Measurements from ENCODE around the gene NTSR1.
"Not testable (repeated sequence)": the region's sequence is repeated elsewhere in the genome, so short reads cannot be mapped to it uniquely, and the experiment has no call there.

Gene NTSR1

DNA sequence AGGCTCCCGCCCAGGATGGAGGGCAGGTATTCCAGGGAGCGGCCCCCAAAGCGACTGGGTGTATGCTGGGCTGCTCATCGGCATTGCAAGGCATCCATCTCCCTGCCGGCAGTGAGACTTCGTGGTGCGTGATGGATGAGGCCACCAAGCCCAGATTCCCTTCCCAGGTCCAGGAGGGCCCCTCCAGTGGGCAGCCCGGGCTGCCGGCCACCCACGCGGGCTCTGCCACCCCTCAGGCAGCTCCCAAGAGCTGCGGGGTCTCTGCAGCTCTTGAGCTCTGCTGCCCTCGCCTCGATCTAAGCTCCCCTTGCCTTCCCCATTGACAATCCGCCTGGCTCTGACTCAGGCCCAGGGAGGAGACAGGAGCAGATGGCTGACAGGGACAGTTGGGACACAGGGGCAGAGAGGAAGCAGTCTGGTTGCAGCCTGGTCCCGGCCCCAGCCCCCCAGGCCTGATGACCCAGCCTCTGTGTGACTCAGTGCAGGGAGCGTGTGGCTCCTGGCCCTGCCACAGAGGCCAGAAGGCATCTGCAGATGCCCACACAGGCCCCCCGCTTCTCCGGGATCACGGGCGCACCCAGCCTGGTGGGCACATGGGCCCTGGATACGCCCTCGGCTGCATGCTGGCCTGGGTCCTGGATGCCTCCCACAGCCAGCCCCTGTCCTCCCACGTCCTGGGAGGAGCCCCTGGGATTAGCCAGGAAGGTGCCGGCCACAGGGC lies 33.3 kb upstream of the NTSR1 start:
- DNase-seq = no peak

DNA sequence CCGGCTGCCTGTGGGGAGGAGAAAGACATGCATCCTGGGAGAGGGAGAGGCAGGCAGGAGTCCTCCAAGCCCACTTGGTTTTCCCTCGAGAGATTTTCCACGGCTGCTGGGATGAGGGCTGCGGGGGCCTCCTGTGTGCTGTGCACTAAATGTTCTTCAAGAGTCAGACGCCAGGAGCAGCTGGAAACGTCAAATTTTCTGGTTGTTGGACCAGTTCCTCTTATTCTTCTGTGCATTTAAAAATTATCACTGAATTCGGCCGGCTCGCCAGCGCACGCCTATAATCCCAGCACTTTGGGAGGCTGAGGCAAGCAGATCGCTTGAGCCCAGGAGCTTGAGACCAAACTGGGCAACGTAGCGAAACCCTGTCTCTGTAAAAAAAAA lies 32.8 kb upstream of the NTSR1 start:
- no peak for DNase-seq

- DNase-seq = no peak
Observed at GRCh38 chr20:62676976-62677375, 31.7 kb upstream of the NTSR1 start.

DNA sequence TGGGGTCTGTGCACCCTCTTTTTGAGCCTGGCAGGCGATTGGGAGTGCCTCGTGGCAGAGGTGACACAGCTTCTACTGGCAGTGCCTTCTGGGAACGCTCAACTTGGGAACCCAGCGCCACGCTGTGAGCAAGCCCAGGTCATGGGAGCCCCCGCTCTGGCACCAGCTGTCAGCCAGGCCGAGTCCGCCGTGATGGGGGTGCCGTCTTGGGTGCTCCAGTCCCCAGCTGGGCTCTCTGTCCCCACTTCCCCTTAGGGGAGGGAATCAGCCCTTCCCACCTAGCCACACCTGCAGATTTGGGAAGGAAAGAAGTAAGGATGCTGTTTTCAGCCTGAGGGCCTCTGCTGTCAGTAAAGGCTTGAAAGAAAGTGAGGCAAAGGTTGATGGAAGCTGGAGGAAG lies 31.0 kb upstream of the NTSR1 start:
- DNase-seq = no peak

GRCh38 chr20:62678553-62678952 lies 30.1 kb upstream of the NTSR1 start:
- DNase-seq = no peak

- DNase-seq = no peak
Observed at GRCh38 chr20:62679978-62680589, 28.6 kb upstream of the NTSR1 start.

DNA sequence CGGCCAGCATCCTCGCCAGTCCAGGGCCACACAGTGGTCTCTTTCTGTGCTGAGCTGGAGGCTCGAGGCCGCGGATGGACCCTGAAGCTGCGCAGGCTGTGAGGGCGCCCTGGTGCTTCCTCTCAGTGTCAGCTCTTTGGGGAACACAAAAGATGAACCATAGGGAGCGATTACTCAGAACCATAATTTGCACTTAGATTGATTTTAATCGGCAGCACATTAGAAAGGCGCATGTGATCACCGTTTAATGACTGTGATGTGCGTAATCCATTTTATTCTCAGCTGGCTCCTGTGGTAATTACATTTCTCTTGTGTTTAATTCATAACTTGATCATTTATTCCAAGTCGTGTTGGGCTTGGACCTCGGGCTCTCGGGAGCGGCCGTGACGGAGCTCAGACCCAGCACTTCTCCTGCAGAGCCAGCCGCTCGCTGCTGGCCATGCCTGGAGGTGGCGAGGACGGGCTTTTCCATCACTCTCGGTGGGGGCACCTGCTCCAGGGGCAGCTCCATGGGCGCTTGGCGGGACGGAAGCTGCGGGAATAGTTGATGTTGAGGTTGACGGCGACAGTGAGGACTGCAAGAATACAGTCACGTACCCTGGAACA lies 25.6 kb upstream of the NTSR1 start:
- no peak for DNase-seq

DNA sequence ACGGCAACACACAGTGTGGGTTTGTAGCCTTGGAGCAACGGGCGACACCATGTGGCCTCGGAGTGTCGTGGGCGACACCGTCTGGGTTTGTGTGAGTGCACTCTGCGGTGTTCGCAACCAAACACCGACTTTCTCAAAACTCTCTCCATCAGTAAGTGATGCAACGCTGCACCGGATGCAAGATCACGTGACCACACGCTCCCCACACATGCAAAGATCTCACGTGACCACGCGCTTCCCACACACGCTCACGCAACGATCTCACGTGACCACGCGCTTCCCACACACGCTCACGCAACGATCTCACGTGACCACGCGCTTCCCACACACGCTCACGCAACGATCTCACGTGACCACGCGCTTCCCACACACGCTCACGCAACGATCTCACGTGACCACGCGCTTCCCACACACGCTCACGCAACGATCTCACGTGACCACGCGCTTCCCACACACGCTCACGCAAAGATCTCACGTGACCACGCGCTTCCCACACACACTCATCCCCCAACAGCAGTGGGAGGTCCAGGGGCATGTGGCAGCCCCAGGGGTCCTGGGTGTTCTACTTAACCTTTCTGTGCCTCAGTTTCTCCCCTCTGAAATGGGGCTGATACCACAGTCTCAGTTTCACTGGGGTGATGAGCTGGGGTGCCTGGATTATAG lies 24.8 kb upstream of the NTSR1 start:
- DNase-seq = not testable (repeated sequence)

DNA sequence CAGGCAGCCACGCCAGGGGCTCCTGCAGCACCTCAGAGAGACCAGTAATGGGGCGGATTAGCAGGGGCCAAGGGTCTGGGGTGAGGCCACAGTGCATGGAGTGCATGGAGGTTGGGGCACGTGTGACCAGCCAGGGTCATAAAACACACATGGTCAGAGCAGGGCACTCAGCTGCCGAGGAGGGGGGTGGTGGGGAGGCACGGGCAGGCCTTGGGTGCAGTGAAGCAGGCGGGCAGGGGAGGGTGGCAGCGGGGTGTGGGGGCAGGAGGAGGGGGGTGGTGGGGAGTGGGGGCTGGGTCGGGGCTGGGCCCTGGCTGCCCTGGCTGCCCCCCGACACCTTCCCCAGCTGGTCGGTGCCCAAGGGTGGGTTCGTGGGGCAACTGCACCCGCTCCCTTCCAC lies 23.7 kb upstream of the NTSR1 start:
- no peak for DNase-seq

DNA sequence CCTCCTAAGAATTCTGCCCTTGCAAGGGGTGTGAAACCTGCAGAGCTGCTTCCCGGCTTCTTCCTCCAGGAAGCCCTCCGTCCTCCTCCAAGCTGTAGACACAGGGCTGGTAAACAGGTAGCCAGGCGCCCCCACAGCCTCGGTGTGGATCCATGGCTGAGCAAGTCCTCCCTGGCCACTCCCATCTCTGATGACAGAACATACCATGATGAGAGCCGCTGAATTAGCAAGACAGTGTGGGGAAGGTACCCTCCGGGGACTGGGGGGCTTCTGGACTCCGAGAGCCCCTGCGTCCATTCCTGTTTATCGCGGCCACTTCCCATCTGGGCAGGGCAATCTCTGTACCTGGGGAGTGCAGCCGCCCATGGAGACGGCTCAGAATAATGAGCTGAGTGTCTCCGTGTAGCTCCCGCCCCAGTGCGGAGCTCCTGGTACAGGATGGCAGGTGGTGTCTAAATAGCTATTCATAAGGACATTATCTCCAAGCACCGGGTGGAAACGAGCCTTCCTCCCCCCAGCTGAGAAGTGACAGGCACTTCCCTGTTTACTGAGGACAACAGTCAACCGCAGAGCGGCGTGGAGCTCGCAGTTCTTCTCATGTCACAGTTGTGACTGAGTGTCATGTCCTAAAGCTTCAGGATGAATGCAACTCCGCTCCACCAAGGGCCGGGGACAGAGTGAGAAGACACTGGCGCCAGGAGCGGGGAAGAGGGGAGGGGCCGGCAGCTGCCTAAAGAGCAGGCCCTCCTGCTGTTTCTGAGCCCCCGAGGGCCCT lies 22.7 kb upstream of the NTSR1 start:
- DNase-seq = peak; percentile 60

DNA sequence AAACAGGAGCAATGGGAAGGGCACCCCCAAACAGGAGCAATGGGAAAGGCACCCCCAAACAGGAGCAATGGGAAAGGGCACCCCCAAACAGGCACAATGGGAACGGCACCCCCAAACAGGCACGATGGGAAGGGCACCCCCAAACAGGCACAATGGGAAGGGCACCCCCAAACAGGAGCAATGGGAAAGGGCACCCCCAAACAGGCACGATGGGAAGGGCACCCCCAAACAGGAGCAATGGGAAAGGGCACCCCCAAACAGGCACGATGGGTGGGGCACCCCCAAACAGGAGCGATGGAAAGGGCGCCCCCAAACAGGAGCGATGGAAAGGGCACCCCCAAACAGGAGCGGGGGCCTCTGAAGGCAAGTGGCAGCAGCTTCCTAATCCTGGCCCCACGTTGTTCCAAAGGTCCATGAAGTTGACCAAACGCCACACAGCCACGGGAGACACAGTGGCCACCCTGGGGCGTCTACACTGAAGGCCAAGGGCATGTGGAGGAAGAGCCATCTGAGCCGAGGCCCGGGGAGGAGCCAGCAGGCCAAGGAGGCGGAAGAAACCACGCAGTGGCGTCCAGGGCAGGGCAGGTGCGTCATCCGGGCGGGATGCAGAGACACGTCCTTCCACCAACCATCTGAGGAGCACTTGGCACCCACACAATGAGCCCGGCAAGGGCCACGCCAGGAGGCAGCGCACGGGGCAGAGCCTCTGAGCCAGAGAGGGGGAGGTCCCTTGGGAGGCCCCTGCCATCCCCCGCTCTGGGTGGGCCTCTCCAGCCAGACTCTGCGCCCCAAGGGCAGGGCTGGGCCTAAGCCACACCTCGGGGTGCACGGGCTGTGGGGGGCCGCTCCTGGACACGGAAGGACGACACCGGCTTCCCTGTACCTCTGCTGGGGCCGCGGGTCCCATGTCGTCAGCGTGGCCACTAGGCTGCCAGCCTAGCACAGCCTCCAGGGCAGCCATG lies 21.5 kb upstream of the NTSR1 start:
- no peak for DNase-seq

DNA sequence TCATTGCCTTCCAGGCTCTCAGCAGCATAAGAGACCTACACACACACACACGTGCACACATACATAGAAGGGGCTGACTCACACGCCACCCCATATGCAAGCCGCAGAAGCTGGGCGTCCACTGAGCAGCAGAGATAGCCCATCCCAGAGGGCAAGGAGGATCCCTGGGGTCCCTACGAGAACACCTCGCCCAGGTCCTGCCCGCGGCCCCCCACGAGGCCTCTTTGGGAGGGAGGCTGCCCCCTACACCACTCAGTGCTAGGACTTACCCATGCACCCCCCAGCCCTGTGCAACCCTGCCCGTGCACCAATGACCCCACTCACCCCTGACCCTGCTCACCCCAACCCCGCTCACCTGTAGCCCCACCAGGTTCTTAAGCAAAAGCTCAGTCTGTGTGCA lies 20.6 kb upstream of the NTSR1 start:
- DNase-seq = no peak

DNA sequence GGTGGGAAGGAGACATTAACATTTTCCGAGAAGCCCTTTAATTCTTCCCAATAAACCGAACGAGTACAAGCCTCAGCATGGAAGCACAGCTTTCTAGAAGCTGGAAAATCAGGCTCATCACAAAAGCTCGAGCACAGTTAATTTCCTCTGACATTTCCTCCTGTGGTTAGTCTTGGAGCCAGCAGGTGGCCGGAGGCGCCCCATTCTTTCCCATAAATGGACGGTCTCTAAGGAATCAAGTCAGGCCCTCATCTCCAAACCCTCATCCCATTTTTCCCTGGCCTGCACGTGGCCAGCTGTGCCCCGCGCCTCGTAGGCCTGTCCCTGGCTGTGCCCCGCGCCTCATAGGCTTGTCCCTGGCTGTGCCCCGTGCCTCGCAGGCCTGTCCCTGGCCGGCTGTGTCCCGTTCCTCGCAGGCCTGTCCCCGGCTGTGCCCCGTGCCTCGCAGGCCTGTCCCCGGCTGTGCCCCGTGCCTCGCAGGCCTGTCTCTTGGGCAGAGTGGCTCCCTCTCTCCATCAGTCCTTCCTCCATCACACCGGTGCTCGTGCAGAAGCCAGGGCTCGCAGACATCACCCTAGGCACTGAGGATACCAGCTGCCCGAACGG lies 19.7 kb upstream of the NTSR1 start:
- DNase-seq = no peak

DNA sequence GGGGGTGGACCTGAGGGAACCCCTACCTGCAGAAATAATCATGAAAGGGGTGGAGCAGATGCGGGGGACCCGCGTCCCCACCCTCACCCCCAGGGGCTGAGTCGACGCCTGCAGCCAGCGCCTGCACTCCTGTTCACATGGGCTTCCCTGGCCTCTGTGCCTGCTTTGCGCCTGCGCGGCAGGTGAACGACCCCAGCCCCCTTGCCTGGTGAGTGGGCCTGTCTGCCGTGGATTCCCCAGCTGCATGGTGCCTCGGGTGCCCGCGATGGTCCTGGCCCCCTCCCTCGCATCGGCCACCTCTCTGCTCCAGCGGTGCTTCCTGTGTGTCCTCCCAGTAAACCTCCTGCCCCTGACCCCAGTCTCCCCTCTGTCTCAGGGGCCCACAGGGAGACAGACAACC lies 18.8 kb upstream of the NTSR1 start:
- no peak for DNase-seq

DNA sequence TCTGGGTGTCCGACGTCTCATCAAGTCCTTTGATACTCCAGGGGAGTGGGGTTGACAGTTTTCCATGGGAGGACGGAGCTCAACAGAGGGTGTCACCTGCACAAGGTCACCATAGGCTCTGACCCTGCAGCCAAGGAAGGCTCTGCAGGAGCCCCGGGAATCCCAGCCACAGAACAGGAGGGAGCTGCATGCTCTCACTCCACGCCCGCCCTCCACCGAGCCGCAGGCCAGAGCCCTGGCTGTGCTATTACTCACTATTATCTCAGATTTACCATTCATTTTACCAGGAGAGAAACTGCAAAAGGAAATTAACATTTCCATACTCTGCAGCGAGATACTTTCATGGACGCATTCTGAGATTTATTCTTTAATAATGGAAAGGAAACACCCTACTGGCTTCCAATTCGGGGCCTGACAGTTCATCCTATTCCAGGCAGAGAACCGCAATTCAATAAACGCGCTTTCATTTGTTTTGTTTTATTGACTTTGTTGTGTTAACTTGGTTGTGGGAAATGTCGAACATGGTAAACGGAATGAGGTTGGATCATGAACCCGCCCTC lies 18.3 kb upstream of the NTSR1 start:
- no peak for DNase-seq

DNA sequence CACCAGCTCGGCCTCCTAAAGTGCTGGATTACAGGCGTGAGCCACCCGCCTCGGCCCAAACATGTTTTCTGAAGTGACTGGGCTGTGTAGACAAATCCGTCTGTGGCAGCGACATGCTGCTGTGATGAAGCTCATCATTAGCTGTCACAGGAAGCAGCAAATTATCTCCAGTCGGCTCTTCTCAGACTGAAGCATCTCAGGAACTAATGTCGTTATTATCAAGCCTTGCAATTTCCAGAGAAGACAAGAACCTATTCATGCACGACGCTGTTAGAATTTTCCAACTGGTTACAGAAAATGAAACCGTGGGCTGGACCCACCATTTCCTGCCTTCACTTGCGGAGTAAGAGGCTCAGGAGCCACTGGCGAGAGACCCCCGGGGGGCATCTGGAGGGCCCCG lies 17.1 kb upstream of the NTSR1 start:
- DNase-seq = no peak

DNA sequence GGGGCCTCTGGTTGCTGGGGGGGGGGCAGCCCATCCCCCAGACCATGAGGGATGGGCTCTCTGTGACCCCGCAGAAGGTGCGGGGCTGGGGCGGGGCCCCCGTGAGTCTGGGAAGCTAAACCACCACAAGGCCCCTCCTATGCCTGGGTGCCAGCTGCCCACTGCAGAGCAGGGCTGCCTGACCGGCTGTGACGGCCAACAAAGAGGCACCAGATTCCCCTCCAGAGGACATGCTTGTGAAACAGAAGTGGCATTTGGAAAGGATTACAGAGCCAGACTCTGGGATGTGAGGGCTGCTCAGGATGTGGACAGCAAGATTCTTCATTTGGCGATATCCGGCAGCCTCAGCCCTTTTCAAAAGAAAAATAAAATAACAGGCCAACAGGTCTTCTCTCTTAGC lies 16.5 kb upstream of the NTSR1 start:
- no peak for DNase-seq

DNA sequence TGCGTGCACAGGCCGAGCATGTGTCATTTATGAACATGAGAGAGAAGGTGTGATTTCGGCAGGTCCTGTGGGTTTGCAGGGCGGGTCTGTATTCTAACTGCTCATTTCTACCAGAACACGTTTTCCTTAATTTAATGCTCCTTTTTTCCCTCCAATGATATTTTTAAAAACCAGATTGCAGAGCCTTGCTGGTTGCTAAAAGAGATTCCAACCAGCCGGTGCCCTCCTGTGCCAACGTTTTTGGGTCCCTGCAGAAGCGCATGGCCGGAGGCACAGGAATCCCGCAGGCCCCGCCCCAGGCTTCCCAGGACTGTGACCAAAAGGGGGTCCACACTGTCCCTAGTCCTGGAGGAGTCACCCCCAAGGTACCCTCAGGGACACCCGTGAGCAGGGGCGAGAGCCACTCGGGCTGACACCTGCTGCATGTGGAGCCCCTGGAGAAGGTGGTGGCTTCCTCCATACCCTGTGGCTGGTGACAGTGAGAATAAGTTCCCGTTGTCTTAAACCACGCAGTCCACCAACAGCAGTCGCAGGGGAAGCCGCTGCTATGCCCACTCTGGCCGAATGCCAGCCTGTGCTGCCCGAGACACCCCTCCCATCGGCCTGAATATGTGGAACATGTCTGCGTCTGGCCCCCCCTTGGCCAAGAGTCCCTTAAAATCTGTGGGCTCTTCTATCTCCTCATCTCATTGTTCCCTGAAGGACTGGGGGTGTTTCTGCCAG lies 15.7 kb upstream of the NTSR1 start:
- no peak for DNase-seq

- DNase-seq = no peak
Observed at GRCh38 chr20:62693524-62693922, 15.1 kb upstream of the NTSR1 start.

- DNase-seq = no peak
Observed at GRCh38 chr20:62694106-62694505, 14.5 kb upstream of the NTSR1 start.

DNA sequence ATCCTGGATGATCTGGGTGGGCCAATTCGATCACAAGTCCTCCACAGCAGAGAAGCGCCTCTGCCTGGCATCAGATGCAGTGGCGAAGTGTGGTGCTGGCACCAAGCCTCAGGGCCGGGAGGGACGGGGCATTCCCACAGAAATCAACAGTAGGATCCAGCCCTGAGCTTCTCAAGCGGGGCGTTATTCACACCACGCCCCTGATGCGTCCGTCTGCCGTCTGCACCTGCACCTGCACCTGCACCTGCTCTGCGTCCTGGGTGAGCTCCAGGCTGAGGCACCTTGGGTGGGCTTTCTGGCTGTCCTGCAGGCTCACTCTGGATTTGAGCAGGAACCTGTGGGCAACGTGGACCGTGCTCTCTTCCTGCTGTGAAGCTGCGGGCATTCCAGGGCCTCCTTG lies 13.8 kb upstream of the NTSR1 start:
- DNase-seq = no peak
